Psoas muscle (tissue), 8 donors: Measurements from ENCODE around the gene SGK1. TPM values are rescaled to one million over a fixed set of nuclear protein-coding genes. Genes with fewer than 3 reads are reported as not detected.

Experiments used
- ATAC-seq, 4 donors: fragments of 200-7000 bp; cut with Tn5 transposase; one replicate each; pipeline ENCODE4 v1.9.1; 2020; ENCODE audit warnings: moderate library complexity in 3 of 4, mild to moderate bottlenecking in 2 of 4
- DNase-seq, 2 donors: peaks; one replicate each; pipeline ENCODE4 v3.0.0-alpha.2; 2020
- H3K27ac ChIP-seq: fragments of 200-600 bp; one replicate; pipeline ENCODE4 v1.8.0; 2022
- H3K27me3 ChIP-seq, 3 donors: fragments of 200-600 bp in 1 of 3; one replicate each; pipeline versions ENCODE4 v1.6.1 to v1.8.0; 2013 to 2022; ENCODE audit warnings: low read length in 2 of 3, mild to moderate bottlenecking in 2 of 3, moderate library complexity in 1 of 3; ENCODE audit not compliant: insufficient read depth in 3 of 3
- H3K36me3 ChIP-seq, 2 donors: fragments of 200-600 bp in 1 of 2; one replicate each; pipeline versions ENCODE4 v1.6.1 to v1.8.0; 2013 to 2022; ENCODE audit warnings: low read depth in 1 of 2, mild to moderate bottlenecking in 1 of 2, moderate library complexity in 1 of 2; ENCODE audit not compliant: insufficient read depth in 1 of 2
- H3K4me1 ChIP-seq: fragments of 200-600 bp; one replicate; pipeline ENCODE4 v1.8.0; 2022
- H3K4me3 ChIP-seq: fragments of 200-600 bp; one replicate; pipeline ENCODE4 v1.8.0; 2022; ENCODE audit warnings: mild to moderate bottlenecking
- H3K9me3 ChIP-seq: fragments of 200-600 bp; one replicate; pipeline ENCODE4 v1.8.0; 2022
- CTCF ChIP-seq: fragments of 200-600 bp; IDR thresholded peaks from one replicate; pipeline ENCODE4 v1.8.0; 2022; ENCODE audit warnings: antibody characterized with exemption
- WGBS, 3 donors: extraction: QIAGEN DNeasy Blood & Tissue Kit; methylation state at CpG; one replicate each; pipeline versions ENCODE4 v1.1.6 to v1.1.7; 2013; 5-methylcytosine and 5-hydroxymethylcytosine counted together
- intact Hi-C, 2 donors: fragments of 100-400 bp; cut with DNase I; formaldehyde crosslinking; loops; one replicate each; pipeline versions ENCODE4 v1.11.0 to v1.14.2; 2022
- polyA plus RNA-seq, 3 donors: library from polyadenylated mRNA; stranded (reverse); fragments of 200-250 nt; gene quantifications; one replicate each; pipeline ENCODE4 v1.2.3, GENCODE V29; 2013
- total RNA-seq, 4 donors: library from RNA; stranded (reverse); fragmentation: NEBNext Ultra II Directional in 2 of 4; extraction: Animal tissue kit (Norgen Biotek cat#: 25700) in 2 of 4; gene quantifications; one replicate each; pipeline versions ENCODE4 v1.2.1 to v1.2.4, GENCODE V29; 2021 to 2023
- donor health status: healthy with polysubstance abuse.
- donor health status: DM: no; HTN: no; CAD: no; lungs with moderate emphysema.
- donor health status: Bipolar disorder and iron deficiency.
- donor health status: healthy.
- donor health status: DM: yes; HTN: yes; CAD: no.
- donor health status: DM: no; HTN: no; CAD: no.
- donor health status: DM: no; HTN: no; CAD: no.
- donor health status: DM: yes; HTN: yes; CAD: no.

The SGK1 gene
- total and polyA plus RNA-seq, 7 donors = 34.4 to 125 (median 64.1) TPM

DNA sequence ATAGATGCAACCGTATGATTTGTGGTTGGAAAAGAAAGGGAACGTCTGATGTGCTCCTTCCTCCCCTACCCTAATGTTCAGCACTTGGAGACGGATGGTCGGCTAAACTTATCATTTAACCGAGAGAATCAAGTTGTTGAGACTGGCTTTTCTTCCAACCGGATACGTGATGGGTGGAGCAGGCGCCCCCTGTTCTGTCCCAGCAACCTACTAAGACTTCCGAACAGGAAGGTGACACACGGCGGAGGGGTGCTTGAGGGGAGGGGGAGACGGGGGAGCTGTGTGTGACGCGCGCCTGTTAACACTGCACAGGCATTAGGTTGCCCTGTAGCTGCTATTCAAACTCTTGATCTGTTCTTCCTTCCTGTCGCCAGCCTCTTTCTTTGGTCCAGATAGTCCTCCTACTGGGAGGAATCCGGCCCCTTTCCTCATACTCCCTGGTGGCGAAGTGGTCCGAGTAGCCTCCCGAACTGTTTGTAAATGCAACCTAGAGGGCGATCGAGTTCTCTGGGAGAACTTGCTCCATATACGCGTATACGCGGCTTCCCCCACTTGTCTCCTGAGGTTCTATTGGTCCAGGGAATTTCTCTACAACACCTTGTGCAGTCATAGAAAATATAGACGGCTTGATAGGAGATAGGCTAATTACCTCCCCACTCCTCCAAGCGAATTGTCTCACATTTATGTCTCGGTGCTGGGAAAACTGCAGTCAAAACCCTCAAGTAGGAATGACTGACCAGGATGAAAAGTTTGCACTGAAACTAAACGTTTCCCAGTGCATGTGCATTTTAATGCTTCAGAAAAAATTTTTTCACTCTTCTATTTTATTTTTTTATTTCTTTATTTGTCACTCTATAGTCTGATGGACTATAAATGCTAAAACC lies 139.5 kb downstream of the SGK1 start:
- TF ChIP-seq CTCF = peak; percentile 75
- Histone ChIP-seq H3K27me3 (no peaks in the 10 kb centered on the region), H3K9me3 (no peaks in the 10 kb centered on the region), H3K36me3 (peaks cover 0 to 5% of the 10 kb centered on the region in 2 donors), H3K27ac (peak overlapping the region; percentile 98), H3K4me3 (peak overlapping the region; percentile 58), H3K4me1 (peaks cover 15% of the 10 kb centered on the region)
- intact Hi-C loops = loop anchor here (5.0 kb wide), 2 partner anchors 69 to 294 kb away; no protein-coding TSS in a partner anchor
- peak; percentile 66 to 81 for DNase-seq
- WGBS, 3 donors = 1% methylated on average over 29 to 30 of the region's 30 CpGs
- peak; percentile 25 to 57 (median 48) for ATAC-seq

DNA sequence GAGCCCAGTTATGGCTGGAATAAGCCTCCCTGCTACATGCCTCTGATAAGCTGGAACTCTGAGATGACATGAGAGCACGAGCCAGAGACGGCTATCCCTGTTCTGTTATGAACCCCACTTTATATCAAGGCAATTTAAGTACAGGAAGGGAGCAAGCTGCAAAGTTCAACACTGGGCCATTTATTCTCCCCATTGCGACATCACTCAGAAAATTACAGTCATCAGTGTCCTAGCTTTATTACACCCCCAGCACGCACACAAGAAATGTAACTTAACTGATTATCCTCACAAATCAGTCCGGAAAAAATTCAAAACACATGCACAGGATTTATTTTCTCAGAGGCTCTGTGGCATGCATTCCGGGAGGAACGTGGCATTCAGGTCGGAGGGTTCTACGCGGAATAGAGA lies 140.2 kb downstream of the SGK1 start:
- Histone ChIP-seq H3K27ac (peak overlapping the region; percentile 98), H3K4me1 (peaks cover 15% of the 10 kb centered on the region), H3K9me3 (no peaks in the 10 kb centered on the region), H3K36me3 (peaks cover 4 to 11% of the 10 kb centered on the region in 2 donors), H3K27me3 (no peaks in the 10 kb centered on the region), H3K4me3 (peak overlapping the region; percentile 58)
- 12 to 32% (median 13%) methylated on average over 10 of the region's 10 CpGs for WGBS, 3 donors
- no peak for TF ChIP-seq CTCF
- no peak for ATAC-seq
- DNase-seq = no peak
- intact Hi-C loops = loop anchor here (2.0 to 5.0 kb wide), 3 partner anchors 70 to 295 kb away; no protein-coding TSS in a partner anchor

DNA sequence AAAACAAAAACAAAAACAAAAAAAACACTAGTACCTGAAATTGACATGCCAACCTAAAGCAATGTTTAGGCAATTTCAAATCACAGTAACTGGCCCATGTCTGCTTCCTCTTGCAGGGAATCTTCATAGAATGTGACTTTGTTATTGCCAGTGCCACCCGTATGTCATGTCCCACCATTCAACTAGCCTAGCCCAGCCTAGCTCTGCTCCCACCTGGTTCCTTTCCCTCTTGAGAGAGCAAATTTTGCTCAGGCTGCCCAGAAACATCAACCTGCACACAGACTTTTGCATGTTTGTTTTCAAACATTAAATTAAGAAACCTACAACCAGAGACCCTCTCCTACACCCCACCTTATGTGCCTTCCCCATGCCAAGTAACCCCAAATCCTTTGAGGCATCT lies 140.7 kb downstream of the SGK1 start:
- 43 to 85% (median 67%) methylated on average over 1 of the region's 1 CpG for WGBS, 3 donors
- no peaks in the 10 kb centered on the region for H3K9me3 ChIP-seq
- TF ChIP-seq CTCF = no peak
- no peaks in the 10 kb centered on the region for H3K27me3 ChIP-seq
- H3K27ac ChIP-seq = peak overlapping the region; percentile 98
- DNase-seq (no peak), ATAC-seq (no peak)
- H3K36me3 ChIP-seq = peaks cover 8 to 16% of the 10 kb centered on the region in 2 donors
- peak overlapping the region; percentile 58 for H3K4me3 ChIP-seq
- intact Hi-C loops = loop anchor here (2.0 to 5.0 kb wide), 3 partner anchors 70 to 295 kb away; no protein-coding TSS in a partner anchor
- H3K4me1 ChIP-seq = peaks cover 20% of the 10 kb centered on the region

GRCh38 chr6:134176264-134176975 lies 141.5 kb downstream of the SGK1 start:
- Histone ChIP-seq H3K9me3 (no peaks in the 10 kb centered on the region), H3K4me3 (peak overlapping the region; percentile 90), H3K36me3 (peaks cover 10 to 25% of the 10 kb centered on the region in 2 donors), H3K27ac (peak overlapping the region; percentile 98), H3K4me1 (peaks cover 28% of the 10 kb centered on the region), H3K27me3 (no peaks in the 10 kb centered on the region)
- peak; percentile 47 to 73 (median 62) for ATAC-seq
- DNase-seq = peak; percentile 74 to 85
- TF ChIP-seq CTCF = no peak
- intact Hi-C loops = loop anchor here (1.0 to 5.0 kb wide), 4 partner anchors 71 to 296 kb away; no protein-coding TSS in a partner anchor
- 6 to 9% (median 6%) methylated on average over 33 to 35 of the region's 35 CpGs for WGBS, 3 donors
